Measurements from ENCODE around the gene ACSS1.

Gene ACSS1

DNA sequence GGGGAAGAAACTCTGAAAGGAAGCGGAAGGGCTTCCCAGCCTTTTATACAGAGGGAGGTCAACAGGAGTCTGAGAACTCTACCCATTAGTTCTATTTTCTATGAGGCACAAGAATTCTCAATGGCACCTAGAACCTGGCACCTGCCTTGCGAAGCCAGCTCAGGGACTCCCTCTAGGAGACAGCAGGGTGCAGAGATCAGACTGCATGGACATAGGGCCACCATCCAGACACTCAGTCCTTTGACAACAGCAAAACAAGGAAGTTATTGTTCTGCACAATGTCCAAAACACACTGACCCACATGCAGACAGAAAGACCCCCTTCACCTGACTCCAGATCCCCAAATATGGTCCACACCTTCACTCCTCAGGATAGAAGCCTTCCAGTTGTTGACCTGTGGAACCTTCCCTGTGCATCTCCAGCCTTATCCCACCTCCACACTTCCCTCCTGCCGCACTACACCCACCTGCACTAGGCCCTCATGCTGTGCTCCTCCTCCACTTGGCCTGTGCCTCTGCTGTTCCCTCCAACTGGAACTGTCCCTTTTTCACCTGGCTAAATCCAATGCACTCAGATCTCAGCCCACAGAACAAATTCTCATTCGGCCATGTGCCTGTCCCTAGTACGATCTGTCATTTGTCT is 27.8 kb downstream of the ACSS1 start:
- DNase-seq = no peak

DNA sequence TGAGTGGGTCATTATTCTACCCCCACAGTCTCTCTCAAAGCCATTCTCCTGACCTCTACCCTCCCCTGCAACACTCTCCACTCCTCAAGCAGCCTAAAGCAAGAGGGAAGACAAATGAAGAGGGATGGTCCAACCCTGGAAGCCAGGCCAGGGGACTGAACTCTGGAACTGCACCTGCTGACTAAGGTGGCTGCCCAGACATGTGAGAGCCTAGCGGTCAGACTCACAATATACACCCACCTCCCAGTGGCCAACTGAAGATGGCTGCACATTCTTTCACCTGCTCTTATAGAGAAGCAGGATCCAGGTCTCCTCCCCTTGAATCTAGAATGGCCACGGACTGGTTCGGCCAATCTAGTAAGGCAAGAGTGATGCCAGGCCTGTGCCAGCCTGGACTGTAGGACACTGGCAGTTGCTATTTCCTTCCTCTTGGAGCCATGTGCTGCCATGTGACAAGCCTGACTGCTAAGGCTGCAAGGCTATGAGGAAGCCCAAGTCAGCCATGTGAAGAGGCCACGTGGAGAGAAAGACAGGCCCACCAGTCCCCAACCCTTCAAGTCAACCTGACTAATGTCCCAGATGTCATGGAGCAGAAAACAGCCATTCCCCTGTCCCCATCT is 31.8 kb downstream of the ACSS1 start:
- DNase-seq = no peak

DNA sequence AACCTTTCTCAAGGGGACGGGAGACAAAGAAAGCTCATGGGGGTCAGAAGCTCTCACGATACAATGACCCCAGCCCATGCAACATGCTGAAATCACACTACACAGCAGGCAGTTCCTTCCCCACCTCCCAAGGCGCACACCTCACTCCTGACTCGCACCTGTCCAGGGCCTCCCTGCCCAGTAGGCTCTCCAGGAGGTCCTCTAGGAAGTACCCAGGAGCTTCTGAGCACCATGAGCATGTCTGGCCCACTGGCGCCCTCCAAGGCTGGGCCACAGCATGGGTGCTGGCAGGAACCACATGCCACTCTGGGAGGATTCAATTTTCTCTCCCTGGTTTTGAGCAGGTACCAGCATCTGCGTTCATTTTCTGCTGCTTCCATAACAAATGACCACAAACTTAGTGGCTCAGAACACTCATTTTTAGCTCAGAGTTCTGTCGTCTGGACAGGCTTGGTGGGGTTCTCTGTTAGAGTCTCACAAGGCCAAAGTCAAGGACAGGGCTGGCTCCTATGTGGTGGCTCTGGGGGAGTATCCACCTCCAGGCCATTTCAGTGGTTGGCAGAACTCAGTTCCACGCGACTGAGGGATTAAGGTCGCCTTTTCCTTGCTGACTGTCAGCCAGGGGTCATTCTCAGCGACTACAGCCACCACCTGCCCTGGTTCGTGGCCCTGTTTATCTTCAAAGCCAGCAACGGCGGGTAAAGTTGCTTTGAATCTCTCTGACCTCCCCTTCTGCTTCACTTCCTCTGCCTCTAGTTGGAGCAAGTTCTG is 32.7 kb downstream of the ACSS1 start:
- DNase-seq = no peak

DNA sequence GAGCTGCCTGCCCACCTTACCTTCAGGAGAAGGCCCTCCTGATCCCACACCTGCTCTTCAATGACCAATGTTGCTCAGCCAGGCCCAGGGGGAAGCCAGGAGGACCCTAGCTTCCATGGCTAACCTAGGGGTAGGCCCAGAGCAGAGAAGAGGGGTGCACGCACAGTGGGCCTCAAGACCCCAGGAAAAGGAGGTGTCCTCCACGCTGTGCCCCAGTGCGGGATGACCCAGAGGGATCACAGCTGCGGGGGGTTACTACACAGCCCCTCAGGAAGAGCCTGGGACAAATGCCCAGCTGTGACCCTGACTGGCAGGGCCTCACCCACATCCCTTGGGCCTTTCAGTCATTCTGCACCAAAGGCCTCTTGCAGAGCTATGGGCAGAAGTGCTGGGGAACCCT is 33.8 kb downstream of the ACSS1 start:
- no peak for DNase-seq

DNA sequence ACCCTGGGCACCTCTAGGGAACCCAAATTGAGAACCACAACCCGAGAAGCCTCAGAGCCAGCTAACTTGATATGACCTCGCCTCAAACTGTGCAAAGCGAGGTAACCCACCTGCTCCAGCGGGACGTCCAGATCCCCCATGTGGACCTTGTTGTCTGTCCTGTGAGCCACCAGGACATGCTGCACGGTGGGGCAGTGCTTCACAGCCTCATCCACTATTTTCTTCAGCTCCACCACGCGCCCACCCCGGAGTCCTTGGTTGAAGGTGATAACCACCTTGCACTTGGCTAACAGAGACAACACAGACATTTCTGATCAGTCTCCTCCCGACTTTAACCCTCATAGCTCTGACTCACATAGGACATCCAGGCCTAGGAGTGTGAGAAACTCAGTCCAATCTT is 34.6 kb downstream of the ACSS1 start:
- DNase-seq = no peak

DNA sequence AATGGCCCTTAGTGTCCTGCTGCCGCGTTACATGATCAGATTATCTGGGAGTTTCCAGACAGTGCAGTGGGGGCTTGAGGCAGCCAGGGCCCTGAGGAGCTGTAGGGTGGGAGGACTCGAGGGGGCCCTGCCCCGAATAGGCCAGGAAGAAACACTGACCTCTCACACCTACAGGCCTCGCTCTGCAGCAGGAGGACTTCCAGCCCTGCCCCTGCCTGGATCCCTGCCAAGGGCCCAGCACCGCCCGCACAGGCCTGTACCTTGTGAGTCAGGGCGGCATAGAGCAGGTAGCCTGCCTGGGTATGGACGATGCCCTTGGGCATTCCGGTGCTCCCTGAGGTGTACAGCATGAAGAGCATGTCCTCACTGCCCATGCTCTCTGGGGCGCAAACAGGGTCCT is 35.3 kb downstream of the ACSS1 start:
- DNase-seq = no peak

DNA sequence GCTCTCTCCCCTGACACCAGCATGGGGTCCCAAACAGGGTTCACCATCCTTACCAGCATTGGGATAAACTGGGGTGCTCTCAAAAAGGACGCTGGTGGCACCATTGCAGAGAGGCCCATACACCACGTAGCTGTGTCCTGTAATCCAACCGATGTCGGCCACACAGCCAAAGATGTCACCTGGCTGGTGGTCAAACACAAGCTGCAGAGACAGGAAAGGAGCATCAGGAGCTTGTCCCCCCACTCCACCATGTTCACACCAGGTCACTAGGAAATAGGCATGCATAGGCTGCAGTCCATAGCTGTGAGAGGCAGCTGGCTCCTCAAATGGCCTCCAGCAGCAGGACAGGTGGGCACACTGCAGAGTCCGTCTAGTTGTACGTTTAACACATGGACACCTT is 36.6 kb downstream of the ACSS1 start:
- no peak for DNase-seq

DNA sequence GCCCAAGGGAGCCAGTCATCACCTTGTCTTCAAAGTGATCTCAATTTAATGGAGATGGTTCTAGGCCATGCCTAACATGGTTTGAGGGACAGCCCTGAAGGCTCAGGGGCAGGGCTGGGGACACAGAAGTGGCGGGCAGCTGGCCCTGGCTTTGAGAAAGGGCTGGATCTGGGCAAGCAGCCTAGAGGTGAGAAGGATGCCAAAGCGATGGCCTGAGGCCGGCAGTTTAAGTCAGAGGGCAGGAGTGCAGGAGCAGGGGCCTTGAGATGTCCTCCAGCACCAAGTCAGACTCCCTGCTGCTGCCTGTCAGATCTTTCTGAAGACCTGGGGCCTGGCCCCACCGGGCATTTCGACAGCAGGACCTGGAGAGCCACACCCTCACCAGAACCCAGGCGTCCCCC is 37.0 kb downstream of the ACSS1 start:
- DNase-seq = no peak

DNA sequence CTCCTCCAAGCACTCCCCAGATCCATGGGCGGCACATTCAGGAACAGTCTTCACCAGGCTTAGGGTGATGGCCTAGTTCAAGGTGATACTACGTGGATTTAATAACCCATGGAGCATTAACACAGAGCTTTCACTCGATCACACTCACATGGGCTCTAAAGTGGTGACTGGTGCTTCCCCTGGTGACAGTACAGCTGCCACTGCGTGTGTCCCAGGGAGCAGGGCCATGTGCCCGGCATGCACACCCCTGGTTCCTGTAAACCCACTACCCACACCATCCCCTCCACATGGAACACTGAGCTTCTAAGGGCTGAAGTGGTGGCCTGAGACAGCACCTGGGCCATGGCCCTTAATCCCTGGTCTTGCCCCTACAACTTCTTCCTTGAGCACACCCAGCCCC is 37.6 kb downstream of the ACSS1 start:
- no peak for DNase-seq

DNA sequence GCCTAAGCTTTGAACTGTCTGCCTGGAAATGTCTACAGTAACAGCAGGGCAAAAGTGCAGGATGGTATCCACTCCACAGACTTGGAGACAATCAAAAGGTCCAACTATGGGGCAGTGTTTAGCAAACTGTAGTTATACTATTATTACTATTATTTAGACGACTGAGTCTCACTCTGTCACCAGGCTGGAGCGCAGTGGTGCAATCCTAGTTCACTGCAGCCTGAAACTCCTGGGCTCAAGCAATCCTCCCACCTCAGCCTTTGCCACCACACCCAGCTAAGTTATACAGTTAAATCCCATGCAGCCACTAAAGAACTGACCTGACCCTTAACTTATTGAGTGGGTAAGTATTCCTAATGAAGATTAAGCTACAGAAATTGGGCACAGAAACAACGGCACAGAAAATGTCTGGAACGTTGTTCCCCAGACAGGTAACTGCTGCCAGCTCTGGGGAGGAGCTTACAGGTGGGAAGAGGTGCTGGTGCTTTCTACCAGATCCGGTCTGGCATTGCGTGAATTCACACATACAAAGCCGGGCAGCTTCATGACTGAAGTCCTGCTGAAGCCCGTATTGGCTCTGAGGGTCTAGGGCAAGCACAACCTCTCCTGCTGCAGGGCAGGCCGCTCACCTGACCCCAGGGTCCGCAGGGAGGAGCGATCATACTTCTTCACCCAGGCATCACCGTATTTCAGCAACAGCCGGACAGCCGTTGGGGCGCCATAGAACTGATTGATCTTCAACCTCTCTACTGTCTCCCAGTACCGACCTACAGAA is 38.4 kb downstream of the ACSS1 start:
- no peak for DNase-seq

DNA sequence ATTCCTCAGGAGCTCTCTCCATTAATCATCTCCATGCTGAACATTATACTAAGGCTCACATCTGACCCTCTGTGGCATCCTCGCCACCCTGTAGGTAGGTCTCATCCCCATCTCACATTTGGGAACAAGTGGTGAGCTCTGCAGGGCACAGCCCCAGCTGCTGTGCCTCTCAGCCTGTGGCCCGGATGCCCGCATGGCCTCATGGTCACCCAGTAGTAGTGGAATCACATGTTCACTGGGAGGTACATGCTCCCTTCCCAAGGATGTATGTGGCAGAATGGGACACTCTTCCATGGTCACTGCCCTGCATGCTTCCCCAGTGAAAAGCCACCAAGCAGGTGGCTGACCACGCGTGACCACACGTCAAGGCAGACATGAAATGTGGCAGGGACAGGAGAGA is 39.1 kb downstream of the ACSS1 start:
- DNase-seq = no peak

DNA sequence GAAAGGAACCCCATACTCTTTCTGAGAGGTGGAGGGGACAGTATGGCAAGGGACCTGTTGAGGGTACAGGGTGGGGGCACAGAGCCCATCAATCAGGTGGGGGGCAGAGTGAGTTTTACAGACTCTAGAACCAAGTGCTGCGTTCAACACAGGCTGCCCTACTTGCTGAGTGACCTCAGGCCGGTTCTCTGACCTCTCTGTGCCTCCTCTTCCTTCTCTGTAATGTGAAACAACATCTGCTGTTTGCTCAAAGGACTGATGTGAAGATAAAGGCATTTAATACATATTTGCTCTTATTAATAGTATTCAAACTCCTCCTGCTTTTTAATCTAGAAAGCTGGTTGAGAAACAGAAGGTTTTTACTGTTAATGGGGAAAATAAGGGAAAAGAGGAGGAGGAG is 39.5 kb downstream of the ACSS1 start:
- DNase-seq = no peak

DNA sequence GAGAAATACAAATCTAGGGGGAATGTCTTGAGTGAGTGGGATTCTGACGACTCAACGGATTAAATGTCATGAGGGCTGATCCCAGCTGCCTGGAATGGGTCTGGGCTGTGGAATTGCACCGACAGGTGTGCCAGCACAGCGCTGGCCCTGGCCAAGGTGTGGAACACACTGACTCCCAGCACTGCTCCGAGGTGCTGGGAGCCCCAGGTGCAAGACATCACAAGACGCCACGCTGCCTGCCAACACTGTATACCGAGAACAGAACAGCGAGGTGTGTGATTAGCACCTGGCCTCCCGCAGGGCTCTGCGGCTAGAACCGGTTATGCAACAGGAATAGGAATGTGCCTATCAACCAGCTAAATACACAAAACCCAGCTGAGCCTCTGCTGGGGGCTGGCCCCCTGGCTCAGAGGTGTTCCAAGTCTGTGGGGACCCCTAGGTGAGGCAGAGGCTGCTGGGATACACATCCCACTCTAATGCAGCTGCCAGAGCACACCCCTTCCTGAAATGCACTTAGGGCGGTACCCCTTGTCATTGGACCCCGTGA is 40.6 kb downstream of the ACSS1 start:
- DNase-seq = no peak

DNA sequence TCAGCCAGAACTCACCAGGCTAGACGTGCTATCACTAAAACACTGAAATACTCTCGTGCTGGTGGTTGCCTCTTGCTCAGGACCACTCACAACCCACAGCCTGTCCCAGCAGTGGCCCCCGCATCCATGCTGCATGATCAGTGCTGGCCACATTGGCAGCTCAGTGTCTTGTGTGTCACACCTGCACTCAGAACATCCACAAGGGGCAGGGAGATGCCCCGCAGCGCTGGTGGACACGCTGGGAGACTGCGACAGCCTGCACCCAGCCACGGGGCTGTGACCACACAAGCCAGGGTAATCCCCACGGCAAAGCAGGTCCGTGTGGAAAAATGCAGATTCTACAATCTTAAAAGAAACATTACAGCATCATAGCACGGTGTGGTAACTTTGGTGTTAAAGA is 41.5 kb downstream of the ACSS1 start:
- DNase-seq = no peak

DNA sequence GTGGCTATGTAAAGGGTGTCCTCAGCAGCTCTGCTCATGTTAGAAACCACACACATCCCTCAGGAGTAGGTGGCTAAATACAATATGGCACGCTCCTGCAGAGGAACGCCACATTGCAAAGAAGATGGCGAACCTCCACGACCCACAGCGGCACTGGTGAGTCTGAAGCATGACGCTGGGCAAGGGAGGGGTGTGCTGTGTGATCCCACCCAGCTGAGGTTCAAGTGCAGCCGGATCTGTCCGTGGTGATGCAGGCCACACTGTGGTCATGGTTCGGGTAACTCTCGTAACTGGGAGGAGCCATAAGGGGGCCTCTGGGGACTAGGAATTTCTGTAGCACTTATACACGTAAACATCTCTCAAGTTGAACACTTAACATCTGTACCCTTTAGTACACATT is 42.0 kb downstream of the ACSS1 start:
- no peak for DNase-seq

DNA sequence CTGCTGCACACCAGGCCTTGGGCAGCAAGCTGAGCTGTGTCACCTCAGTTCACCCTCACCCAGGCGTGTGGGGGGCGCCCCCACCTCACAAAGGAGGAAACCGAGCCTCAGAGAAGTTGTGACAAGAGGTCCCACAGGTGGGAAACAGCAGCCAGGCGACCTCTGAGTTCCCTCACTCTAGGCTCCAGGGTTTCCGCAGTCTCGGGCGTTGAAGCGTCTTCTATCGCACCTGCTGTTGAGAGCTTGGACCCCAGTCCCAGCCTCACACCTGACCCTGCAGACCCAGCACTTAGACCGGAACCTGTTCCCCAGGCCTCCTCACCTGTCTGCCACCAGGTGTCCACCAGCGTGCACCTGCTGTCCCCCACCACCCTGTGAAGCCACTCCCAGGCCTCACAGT is 43.1 kb downstream of the ACSS1 start:
- no peak for DNase-seq

DNA sequence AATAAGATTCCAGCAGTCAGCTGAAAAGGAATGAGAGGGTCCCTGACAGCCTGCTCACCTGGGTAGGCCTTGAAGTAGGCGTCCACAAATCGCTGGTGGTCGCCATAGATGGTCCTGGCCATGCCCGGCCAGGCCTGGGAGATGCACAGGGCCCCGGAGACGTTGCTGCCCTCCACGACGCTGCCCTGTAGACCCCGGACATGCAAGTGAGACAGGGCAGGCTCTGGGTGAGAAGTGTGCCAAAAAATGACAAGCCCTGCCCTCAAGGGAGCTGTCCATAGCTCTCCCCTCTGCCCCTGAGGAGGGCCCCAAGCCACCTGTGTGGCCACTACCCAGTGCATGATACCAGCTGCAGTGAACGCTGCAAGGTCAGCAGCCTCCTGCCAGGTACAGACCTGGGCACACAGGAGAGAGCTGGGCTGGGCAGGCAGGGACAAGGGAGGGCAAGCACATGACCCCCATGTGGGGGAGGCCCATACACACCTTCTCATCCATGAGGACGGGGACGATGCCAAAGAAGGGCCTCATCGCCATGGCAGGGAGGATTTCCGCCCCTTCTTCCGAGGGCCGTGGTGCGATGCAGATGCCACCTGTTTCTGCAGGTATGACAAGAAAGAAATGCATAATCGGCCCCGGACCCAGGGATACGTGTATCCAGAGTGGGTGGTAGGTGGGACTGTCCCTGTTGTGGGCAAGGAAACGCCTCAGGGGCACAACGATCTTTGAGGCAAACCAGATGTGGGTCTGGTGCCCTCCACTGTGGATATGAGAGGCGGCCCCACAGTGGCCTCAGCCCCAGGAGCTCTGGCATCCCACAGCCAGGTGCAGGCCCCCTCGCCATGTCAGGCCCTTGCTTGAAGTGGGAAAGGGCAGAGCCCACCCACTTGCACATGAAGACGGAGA is 44.2 kb downstream of the ACSS1 start:
- no peak for DNase-seq

DNA sequence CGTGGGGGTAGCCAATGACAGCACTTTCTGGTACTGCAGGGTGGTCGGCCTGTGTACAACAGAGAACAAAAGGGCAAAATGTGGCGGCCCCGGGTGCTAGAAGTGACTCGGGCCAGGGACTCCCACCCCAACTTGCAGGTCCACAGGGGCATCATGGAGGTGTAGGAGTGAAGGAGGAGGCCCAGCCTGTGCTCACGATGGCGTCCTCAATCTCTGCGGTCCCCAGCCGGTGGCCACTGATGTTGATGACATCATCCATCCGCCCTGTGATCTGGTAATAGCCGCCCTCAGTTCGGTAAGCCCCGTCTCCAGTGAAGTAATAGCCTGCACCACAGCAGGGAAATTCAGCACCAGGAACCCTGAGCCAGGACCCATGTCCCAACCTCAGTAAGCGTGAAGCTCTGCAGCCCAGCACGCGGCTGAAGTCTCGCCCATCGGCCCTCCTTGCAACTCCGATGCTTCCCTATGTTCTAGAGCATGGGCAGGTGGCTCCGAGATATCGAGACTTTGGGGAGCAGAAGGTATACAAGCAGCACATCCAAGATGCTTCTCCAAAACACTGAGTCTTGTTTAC is 45.2 kb downstream of the ACSS1 start:
- no peak for DNase-seq

DNA sequence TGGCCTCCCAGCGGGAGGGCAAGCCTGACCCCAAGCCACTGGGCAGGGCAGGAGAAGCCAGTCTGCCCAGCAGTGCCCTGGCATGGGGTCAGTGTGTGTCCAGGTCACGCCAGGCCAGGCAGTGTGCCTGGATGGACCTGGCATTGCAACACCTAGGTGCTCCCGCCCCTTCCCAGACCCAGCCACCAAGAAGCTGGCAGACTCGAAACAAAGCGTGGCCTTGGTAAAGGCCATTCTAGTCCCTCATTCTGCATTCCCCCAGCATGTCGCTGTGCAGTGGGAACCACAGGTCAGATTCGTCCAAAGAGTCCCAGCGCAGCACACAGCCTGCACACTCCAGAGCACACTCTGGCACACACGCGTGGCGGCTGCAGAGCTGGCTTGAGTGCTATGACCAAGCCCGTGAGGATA is 46.1 kb downstream of the ACSS1 start:
- DNase-seq = no peak

DNA sequence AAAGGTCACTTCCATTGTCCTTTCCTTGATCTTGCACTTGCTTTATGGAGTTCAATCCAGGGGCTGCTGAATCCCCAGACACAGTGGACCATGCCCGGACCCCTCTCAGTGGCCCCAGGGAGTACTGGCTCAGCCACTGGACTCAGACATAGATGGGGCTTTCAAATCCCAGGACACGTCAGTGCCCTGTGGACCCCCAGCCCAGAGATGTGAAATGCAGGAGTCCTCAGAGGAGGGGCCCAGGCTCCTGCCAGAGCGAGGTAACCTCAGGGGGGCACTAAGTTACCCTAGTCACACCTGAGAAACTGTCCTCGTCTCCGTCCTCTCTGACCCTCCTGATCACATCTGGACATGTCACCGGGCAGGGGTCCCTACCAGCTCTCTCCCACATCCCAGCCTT is 46.7 kb downstream of the ACSS1 start:
- no peak for DNase-seq

DNA sequence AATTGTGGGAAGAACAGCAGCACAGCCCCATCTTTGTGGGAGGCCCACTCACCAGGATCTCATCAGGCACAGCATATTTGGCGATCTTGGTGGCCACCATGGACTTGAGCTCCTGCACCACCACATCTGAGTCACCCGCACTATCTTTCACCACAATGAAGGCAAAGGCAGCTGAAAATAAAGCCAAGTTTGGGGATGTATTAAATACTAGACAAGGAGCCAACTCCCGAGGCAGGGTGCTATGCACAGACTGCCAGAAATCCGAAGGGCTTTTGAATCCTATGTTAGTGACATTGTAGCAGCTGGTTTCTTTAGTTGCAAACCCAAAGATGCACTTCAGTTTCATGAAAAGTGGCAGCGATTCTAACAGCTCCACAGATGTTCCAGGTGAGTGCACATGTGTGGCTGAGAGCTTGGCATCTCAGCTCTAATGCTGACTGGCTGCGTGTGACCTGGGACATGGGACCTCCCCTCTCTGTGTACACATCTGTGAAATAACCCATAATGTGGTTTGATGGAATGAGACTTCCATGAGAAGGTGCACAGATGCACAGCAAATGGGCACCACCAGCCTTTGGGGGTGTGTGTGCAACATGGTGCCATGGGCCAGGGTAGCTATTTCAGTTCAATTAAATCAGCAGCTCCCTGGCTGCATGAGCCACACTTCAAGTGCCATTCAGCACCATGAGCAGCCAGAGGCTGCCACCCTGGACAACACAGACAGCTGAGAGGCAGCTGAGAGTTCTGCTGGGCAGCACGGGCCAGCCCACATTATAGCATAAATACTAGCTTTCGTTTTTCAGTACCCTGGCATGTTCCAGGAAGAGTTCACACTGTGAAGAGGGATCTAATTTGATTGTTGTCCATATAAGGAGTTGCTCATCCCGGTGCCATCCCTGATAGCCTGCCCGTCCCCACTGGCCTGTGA is 48.5 kb downstream of the ACSS1 start:
- DNase-seq = no peak

All from T-helper 9 cell (primary cell).